ENCODE results near the gene LKAAEAR1.

Gene LKAAEAR1

GRCh38 chr20:64055396-64055892 lies 28.8 kb downstream of the LKAAEAR1 start:
- H3K36me3 ChIP-seq (ENCODE audit: control insufficient read depth, low read depth, low read length), result no peaks in the 10 kb centered on the region
- H3K27me3 ChIP-seq (ENCODE audit: control insufficient read depth, insufficient read depth, low read length), result peaks cover 15% of the 10 kb centered on the region
- H3K4me3 ChIP-seq (ENCODE audit: low read length), result no peak overlapping the region
- peaks cover 4% of the 10 kb centered on the region for H3K4me1 ChIP-seq (ENCODE audit: control insufficient read depth, low read depth, low read length)
- no peak overlapping the region for H3K27ac ChIP-seq (ENCODE audit: low read length)
- no peak overlapping the region for H3K9ac ChIP-seq (ENCODE audit: low read length)
- H3K9me3 ChIP-seq (ENCODE audit: control insufficient read depth, low read depth, low read length), result no peaks in the 10 kb centered on the region

- Histone ChIP-seq H3K4me1 (ENCODE audit: control insufficient read depth, low read depth, low read length) (peaks cover 4% of the 10 kb centered on the region), H3K27me3 (ENCODE audit: control insufficient read depth, insufficient read depth, low read length) (peaks cover 24% of the 10 kb centered on the region), H3K9ac (ENCODE audit: low read length) (no peak overlapping the region), H3K27ac (ENCODE audit: low read length) (no peak overlapping the region), H3K9me3 (ENCODE audit: control insufficient read depth, low read depth, low read length) (no peaks in the 10 kb centered on the region), H3K4me3 (ENCODE audit: low read length) (no peak overlapping the region), H3K36me3 (ENCODE audit: control insufficient read depth, low read depth, low read length) (no peaks in the 10 kb centered on the region)
Observed at GRCh38 chr20:64053841-64054661, 30.1 kb downstream of the LKAAEAR1 start.

GRCh38 chr20:64052987-64053840 lies 31.0 kb downstream of the LKAAEAR1 start:
- Histone ChIP-seq H3K4me3 (ENCODE audit: low read length) (no peak overlapping the region), H3K4me1 (ENCODE audit: control insufficient read depth, low read depth, low read length) (peaks cover 4% of the 10 kb centered on the region), H3K9ac (ENCODE audit: low read length) (no peak overlapping the region), H3K36me3 (ENCODE audit: control insufficient read depth, low read depth, low read length) (no peaks in the 10 kb centered on the region), H3K9me3 (ENCODE audit: control insufficient read depth, low read depth, low read length) (no peaks in the 10 kb centered on the region), H3K27ac (ENCODE audit: low read length) (no peak overlapping the region), H3K27me3 (ENCODE audit: control insufficient read depth, insufficient read depth, low read length) (peaks cover 31% of the 10 kb centered on the region)

- H3K4me1 ChIP-seq (ENCODE audit: control insufficient read depth, low read depth, low read length), result peaks cover under 1% of the 10 kb centered on the region
- H3K9me3 ChIP-seq (ENCODE audit: control insufficient read depth, low read depth, low read length), result no peaks in the 10 kb centered on the region
- H3K9ac ChIP-seq (ENCODE audit: low read length), result no peak overlapping the region
- H3K36me3 ChIP-seq (ENCODE audit: control insufficient read depth, low read depth, low read length), result no peaks in the 10 kb centered on the region
- H3K4me3 ChIP-seq (ENCODE audit: low read length), result no peak overlapping the region
- peaks cover 40% of the 10 kb centered on the region for H3K27me3 ChIP-seq (ENCODE audit: control insufficient read depth, insufficient read depth, low read length)
- H3K27ac ChIP-seq (ENCODE audit: low read length), result no peak overlapping the region
Observed at GRCh38 chr20:64052326-64052722, 31.9 kb downstream of the LKAAEAR1 start.

GRCh38 chr20:64051561-64052325 lies 32.5 kb downstream of the LKAAEAR1 start:
- Histone ChIP-seq H3K4me1 (ENCODE audit: control insufficient read depth, low read depth, low read length) (no peaks in the 10 kb centered on the region), H3K9ac (ENCODE audit: low read length) (no peak overlapping the region), H3K4me3 (ENCODE audit: low read length) (no peak overlapping the region), H3K9me3 (ENCODE audit: control insufficient read depth, low read depth, low read length) (no peaks in the 10 kb centered on the region), H3K27me3 (ENCODE audit: control insufficient read depth, insufficient read depth, low read length) (peaks cover 46% of the 10 kb centered on the region), H3K36me3 (ENCODE audit: control insufficient read depth, low read depth, low read length) (no peaks in the 10 kb centered on the region), H3K27ac (ENCODE audit: low read length) (no peak overlapping the region)

- Histone ChIP-seq H3K4me1 (ENCODE audit: control insufficient read depth, low read depth, low read length) (no peaks in the 10 kb centered on the region), H3K9me3 (ENCODE audit: control insufficient read depth, low read depth, low read length) (no peaks in the 10 kb centered on the region), H3K36me3 (ENCODE audit: control insufficient read depth, low read depth, low read length) (no peaks in the 10 kb centered on the region), H3K4me3 (ENCODE audit: low read length) (no peak overlapping the region), H3K27me3 (ENCODE audit: control insufficient read depth, insufficient read depth, low read length) (peaks cover 53% of the 10 kb centered on the region), H3K27ac (ENCODE audit: low read length) (no peak overlapping the region), H3K9ac (ENCODE audit: low read length) (no peak overlapping the region)
Observed at GRCh38 chr20:64051033-64051452, 33.2 kb downstream of the LKAAEAR1 start.

- Histone ChIP-seq H3K36me3 (ENCODE audit: control insufficient read depth, low read depth, low read length) (no peaks in the 10 kb centered on the region), H3K27me3 (ENCODE audit: control insufficient read depth, insufficient read depth, low read length) (peaks cover 58% of the 10 kb centered on the region), H3K4me3 (ENCODE audit: low read length) (no peak overlapping the region), H3K4me1 (ENCODE audit: control insufficient read depth, low read depth, low read length) (no peaks in the 10 kb centered on the region), H3K9ac (ENCODE audit: low read length) (no peak overlapping the region), H3K27ac (ENCODE audit: low read length) (no peak overlapping the region), H3K9me3 (ENCODE audit: control insufficient read depth, low read depth, low read length) (no peaks in the 10 kb centered on the region)
Observed at GRCh38 chr20:64050261-64051032, 33.8 kb downstream of the LKAAEAR1 start.

- Histone ChIP-seq H3K36me3 (ENCODE audit: control insufficient read depth, low read depth, low read length) (no peaks in the 10 kb centered on the region), H3K27ac (ENCODE audit: low read length) (no peak overlapping the region), H3K4me1 (ENCODE audit: control insufficient read depth, low read depth, low read length) (no peaks in the 10 kb centered on the region), H3K9me3 (ENCODE audit: control insufficient read depth, low read depth, low read length) (no peaks in the 10 kb centered on the region), H3K9ac (ENCODE audit: low read length) (no peak overlapping the region), H3K4me3 (ENCODE audit: low read length) (no peak overlapping the region), H3K27me3 (ENCODE audit: control insufficient read depth, insufficient read depth, low read length) (peaks cover 64% of the 10 kb centered on the region)
Observed at GRCh38 chr20:64049878-64050260, 34.3 kb downstream of the LKAAEAR1 start.

- Histone ChIP-seq H3K4me1 (ENCODE audit: control insufficient read depth, low read depth, low read length) (no peaks in the 10 kb centered on the region), H3K9ac (ENCODE audit: low read length) (no peak within 1 kb of the TSS), H3K9me3 (ENCODE audit: control insufficient read depth, low read depth, low read length) (no peaks in the 10 kb centered on the region), H3K27me3 (ENCODE audit: control insufficient read depth, insufficient read depth, low read length) (peaks cover 70% of the 10 kb centered on the region), H3K4me3 (ENCODE audit: low read length) (no peak within 1 kb of the TSS), H3K27ac (ENCODE audit: low read length) (no peak within 1 kb of the TSS), H3K36me3 (ENCODE audit: control insufficient read depth, low read depth, low read length) (no peaks in the 10 kb centered on the region)
Observed at GRCh38 chr20:64049060-64049877, 34.9 kb downstream of the LKAAEAR1 start, which contains the start of gene SOX18. TSS of gene SOX18 (minus strand) at chr20:64049639. CDS start at chr20:64049516, 123 bp downstream.

GRCh38 chr20:64048402-64049044 lies 35.7 kb downstream of the LKAAEAR1 start:
- Histone ChIP-seq H3K9ac (ENCODE audit: low read length) (no peak overlapping the region), H3K27ac (ENCODE audit: low read length) (no peak overlapping the region), H3K27me3 (ENCODE audit: control insufficient read depth, insufficient read depth, low read length) (peaks cover 78% of the 10 kb centered on the region), H3K36me3 (ENCODE audit: control insufficient read depth, low read depth, low read length) (no peaks in the 10 kb centered on the region), H3K4me1 (ENCODE audit: control insufficient read depth, low read depth, low read length) (no peaks in the 10 kb centered on the region), H3K4me3 (ENCODE audit: low read length) (no peak overlapping the region), H3K9me3 (ENCODE audit: control insufficient read depth, low read depth, low read length) (no peaks in the 10 kb centered on the region)
